Measurements from ENCODE around the gene GMPR.

GMPR gene

DNA sequence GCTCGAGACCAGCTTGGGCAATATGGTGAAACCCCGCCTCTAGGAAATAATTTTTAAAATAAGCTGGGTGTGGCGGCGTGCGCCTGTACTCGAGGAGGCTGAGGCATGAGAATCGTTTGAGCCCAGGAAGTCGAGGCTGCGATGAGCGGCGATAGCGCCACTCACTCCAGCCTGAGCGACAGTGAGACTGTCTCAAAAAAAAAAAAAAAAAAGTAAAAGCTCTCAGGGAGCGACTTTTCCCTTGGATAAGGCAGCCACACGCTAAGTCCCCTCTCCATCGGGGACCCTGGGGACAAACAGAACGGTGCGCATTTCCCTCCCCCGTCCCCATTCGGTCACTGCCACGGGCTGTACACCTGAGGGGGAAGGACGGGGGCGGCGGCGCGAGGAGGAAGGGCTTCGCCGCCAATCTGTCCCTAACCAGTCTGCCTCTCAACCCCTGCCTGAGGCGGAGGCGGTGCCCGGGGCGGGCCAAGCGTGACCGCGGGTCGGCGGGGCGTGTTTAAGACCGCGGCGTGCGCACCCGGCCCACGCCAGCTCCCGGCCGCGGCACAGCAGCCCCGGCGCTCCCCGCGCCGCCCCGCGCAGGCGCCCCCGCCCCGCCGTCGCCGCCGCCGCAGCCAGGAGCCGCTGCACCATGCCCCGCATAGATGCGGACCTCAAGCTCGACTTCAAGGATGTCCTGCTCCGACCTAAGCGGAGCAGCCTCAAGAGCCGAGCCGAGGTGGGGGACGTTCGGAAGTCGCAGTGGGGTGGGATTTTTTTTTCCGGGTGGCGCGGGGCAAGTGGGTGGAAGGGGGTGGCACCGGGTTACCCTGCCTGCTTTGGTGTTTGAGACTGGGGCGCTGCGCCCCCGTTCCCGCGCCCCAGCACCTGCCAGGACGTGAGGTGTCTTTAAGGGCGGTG, at the start of gene GMPR:
TSS of gene GMPR (plus strand) at position 531 of the 906 bp plus-strand sequence. CDS start at position 638, 107 bp downstream.
- peak; percentile 46 to 66 for DNase-seq (ENCODE audit: low read depth in 2 of 2)

DNA sequence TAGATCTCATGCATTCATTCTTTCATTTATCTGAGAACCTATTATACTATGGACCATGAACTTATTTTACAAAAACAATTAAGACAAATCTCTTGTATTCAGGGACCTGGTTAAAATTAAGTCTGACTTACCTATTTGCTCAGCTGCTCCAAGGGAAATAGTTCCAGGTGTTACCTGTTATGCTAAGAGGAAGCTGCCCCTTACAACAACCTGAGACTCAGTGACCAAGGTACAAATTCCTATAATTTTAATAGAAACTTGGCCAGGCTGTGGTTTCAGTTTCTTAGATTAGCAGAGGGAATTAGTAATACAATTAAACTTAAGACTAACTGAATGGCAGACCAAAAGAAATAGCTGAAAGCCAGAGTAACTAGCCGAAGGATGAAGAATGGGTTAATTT, 48.2 kb upstream of the GMPR start:
- no peak for DNase-seq (ENCODE audit: low read depth in 2 of 2)

DNA sequence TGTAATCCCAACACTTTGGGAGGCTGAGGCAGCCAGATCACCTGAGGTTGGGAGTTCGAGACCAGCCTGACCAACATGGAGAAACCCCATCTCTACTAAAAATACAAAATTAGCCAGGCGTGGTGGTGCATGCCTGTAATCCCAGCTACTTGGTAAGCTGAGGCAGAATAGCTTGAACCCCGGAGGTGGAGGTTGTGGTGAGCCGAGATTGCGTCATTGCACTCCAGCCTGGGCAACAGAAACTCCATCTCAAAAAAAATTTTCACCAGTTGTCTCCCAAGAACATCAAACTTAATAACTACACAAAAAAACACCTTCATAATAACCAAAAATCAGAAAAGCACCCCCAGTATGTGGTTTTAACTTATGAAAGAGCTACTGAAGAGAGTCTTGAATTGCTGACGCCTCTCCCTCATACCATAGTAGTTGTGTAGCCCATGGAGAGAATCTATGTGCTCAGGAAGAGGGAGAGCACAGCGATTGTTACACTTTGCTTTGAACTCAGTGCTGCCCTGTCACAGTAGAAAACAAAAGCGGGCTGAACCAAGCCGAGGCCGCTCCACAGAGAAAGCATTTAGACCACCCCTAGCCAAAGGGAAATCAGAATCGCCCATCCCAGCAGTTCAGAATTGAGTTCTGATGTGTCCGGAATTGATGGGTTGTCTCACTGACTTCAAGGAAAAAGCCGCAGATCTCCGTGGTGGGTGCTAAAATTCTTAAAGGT, 42.0 kb upstream of the GMPR start:
- DNase-seq (ENCODE audit: low read depth in 2 of 2), result no peak

DNA sequence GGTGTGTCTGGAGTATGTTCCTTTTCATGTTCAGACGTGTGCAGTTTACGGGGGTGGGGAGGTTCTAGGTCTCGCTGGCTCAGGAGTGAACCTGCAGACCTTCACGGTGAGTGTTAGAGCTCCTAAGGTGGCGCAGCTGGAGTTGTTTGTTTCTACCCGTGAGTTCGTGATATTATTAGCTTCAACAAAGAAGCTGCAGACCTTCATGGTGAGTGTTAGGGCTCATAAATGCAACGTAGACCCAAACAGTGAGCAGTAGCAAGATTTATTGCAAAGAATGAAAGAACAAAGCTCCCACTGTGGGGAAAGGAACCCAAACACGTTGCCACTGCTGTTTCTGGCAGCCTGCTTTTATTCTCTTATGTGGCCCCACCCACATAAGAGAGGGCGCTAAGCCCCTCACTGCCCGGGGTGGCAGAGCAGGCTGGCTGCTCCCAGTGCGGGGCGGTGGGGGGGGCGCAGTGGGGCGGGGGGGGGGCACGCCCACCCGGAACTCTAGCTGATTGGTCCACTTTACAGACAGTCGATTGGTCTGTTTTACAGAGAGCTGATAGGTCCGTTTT, 41.3 kb upstream of the GMPR start:
- no peak for DNase-seq (ENCODE audit: low read depth in 2 of 2)

DNA sequence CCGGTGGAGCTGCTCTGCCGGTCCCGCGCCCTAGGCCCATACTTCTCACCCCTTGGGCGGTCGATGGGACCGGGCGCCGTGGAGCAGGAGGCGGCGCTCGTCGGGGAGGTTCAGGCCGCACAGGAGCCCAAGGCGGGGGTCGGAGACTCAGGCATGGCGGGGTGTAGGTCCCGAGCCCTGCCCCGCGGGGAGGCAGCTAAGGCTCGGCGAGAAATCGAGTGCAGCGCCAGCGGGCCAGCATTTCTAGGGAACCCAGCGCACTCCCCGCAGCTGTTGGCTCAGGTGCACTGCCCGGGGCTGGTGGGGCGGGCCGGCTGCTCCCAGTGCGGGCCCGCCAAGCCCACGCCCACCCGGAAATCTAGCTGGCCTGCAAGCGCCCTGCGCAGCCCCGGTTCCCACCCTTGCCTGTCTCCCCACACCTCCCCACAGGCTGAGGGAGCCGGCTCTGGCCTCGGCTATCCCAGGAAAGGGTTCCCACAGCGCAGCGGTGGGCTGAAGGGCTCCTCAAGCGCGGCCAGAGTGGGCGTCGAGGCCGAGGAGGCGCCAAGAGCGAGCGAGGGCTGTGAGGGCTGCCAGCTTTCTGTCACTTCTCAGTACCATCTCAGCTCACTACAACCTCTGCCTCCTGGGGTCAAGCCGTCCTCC, 40.2 kb upstream of the GMPR start:
- no peak for DNase-seq (ENCODE audit: low read depth in 2 of 2)

DNA sequence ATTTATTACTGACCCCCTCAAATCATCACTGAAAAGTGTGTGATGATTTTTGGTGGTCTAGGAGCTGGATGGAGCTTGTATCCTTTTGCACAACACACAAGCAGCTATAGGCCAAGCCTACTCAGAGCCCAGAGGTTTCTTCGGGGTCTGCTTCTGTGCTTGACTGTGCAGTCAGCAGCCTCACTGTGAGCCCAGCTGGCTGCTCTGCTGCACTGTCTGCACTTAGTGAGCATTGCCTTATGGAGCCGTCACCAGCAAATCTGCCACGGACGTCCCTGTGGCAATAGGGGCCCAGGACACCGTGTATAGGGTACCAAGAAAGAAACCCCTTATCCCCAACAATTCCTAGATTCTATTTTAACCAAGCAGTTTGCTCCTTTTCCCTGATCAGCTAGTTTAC, 38.6 kb upstream of the GMPR start:
- no peak for DNase-seq (ENCODE audit: low read depth in 2 of 2)

DNA sequence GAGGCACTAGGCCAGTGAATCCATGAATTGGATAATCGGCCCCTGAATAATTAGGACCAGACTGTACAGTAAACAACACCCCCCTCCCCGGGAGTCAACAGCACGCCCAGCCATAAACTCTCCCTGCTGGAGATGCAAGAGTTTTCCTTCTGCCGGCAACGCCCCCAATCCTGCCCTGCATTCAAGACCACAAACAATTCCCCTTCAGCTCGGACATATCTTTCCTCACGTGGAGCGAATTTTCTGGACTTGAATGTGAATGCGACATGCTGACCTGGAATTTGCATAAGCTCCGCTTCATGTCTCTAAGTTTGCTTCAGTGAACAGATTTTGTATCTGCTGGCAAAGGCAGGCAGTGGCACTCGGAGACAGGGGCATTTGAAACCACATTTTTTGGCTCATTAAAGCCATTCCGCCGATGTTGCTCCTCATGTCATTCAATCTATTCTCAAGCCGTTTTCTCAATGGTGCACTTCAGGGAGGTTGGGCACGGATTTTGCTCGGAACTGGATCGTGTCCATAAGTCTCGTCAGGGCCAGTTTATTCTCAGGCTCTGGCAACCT, 38.0 kb upstream of the GMPR start:
- no peak for DNase-seq (ENCODE audit: low read depth in 2 of 2)

DNA sequence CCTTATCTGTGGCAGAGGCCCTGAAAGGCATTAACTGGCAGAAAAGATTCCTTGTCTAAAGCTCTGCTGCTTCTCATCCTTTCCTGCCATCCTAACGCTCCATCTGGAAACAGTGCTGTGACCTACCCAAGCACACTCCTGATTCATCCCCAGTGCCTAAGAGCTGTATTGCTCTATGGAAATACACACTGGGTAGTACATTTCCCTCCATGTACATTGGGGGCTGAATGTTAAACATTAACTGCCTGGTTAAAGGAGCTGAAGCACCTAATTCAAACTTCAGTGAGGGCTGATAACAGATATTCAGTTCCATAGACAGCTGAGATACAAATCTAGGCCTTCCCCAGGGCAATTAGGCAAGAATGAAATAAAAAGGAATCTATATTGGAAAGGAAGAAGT, 36.7 kb upstream of the GMPR start:
- no peak for DNase-seq (ENCODE audit: low read depth in 2 of 2)

DNA sequence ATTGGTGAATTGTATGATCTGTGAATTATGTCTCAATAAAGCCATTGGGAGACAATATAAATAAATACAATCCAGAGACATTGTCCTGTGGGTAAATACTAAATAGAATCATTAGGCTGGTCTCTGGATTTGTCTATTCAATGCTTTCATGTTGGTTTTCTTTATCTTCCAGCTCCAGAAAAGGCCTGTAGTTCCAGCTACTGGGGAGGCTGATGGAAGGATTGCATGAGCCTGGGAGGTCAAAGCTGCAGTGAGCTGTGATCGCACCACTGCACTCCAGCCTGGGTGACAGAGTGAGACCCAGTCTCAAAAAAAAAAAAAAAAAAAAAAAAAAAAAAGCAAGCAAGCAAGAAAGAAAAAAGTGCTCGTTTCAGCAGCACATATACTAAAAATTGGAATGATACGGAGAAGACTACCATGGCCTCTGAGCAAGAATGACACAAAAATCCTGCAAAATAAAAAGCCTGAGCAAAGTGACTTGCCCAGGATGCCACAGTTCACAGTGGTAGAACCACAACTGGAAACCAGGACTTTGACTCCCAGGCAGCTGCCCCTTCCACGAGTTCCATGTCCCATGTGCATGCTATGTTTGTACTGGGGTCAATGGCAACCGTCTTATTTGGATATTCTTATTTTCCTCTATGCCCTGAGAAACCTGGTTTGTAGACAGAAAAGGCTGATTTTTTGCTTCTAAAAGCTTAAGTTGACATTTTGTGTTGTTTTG, 33.6 kb upstream of the GMPR start:
- DNase-seq (ENCODE audit: low read depth in 2 of 2), result no peak

DNA sequence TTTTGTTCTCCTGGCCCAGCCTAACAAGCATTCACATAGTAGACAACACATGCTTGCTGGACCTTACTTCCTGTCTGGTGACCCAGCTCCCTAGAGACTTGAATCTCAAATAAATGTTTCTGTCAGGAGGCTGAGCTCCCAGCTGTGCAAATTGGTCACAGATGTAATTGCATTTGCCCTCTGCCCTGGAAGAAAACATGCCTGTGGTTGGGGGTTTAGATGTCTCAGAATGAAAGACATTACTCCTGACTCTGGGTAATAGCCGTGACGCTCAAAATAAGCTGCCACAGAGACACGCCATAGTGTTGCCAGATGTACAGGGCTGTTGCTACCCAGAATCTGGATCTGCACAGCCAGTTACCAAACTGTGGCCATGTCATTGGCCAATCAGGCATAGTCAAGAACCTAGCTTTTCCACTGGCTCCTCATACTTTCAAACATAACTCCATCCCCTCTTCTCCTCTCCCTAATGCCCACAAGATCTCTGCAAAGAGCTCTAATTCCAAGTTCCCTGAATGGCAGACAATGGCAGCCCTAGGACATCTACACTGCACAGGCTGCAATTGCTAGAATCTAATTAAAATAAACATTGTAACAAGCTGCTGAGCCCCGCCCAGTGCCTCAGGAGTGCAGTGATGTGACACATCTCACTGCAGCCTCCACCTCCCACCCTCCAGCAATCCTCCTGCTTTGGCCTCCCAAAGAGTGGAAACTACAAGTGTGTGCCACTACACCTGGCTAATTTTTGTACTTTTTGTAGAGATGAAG, 32.8 kb upstream of the GMPR start:
- DNase-seq (ENCODE audit: low read depth in 2 of 2), result no peak

DNA sequence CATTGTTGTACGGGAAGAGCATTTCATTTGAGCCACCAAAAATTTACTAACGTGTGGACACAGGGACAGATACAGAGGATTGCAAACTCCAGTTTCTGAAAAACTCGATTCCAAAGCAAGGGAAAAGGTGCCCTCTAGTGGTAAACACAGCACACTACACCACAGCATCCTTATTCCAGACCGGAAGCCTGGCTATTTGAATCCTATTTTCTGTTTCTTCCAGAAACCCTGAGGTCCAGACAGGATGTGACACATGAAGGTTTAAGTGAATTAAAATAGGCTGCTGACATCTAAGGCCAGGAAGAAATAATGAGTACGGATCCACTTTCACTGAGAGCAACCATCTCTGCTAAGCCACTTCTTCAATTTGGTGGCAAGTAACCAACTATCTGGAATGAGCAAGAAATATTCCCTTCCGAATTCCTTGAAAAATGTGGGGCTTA, 31.8 kb upstream of the GMPR start:
- DNase-seq (ENCODE audit: low read depth in 2 of 2), result peak in 1 of 2 donors; percentile 29

DNA sequence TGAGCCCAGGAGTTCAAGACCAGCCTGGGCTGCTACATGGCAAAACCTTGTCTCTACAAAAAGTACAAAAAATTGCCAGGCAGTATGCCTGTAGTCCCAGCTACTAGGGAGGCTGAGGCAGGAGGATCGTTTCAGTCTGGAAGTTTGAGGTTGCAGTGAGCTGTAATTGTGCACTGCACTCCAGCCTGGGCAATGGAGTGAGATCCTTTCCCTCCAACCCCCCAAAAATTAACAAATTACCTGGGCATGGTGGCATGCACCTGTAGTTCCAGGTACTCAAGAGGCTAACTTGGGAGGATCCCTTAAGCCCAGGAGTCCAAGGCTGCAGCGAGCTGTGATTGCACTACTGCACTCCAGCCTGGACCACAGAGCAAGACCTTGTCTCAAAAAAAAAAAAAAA, 29.4 kb upstream of the GMPR start:
- no peak for DNase-seq (ENCODE audit: low read depth in 2 of 2)

DNA sequence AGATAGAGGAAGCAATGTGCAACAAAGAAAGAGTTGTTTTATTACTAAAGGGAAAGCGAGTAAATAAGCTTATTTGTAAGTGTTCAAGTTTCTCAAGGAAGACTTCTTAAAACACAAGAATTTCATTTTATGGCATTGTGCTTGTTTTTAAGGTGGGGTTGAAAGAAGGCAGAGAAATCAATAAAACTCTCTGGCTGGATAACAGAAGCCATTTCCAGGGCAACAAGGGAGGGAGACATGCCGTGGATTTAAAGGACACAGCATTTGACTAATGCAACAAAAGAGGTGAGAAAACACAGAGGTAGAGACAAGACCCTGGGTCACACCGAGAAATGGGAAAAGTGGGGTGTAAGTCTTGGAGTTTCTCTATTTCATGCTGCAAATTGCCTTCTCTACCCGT, 28.8 kb upstream of the GMPR start:
- DNase-seq (ENCODE audit: low read depth in 2 of 2), result no peak

DNA sequence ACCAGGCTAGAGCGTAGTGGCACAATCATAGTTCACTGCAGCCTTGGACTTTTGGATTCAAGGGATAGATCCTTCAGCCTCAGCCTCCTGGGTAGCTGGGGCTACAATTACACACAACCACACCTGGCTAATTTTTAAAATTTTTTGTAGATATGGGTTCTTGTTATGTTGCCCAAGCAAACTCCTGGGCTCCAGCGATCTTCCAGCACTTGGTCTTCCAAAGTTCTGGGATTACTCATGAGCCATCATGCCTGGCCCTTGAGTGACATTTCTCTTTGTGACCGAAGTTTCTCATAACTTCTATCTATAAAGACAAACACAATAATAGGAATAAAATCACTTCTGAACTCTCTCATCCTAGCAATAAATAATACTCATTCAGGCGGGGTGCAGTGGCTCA, 26.1 kb upstream of the GMPR start:
- DNase-seq (ENCODE audit: low read depth in 2 of 2), result no peak

DNA sequence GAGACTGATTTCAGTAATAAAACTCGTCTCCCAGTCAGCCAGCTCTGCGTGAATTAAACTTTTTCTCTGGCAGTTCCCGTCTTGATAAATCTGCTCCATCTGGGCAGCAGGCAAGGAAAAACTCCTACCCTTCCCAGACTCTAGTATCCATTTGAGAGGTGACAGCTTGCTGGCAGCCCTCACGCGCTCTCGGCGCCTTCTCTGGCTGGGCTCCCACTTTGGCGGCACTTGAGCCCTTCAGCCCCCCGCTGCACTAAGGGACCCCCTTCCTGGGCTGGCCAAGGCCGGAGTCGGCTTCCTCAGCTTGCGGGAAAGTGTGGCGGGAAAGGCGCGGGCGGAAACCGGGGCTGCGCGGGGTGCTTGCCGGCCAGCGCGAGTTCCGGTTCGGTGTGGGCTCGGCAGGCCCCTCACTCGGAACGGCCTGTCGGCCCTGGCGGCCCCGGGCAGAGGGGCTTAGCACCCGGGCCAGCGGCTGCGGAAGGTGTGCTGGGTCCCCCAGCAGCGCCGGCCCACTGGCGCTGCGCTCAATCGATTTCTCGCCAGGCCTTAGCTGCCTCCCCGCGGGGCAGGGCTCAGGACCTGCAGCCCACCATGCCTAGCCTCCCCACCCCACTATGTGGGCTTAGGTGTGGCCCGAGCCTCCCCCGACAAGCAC, 21.8 kb upstream of the GMPR start:
- DNase-seq (ENCODE audit: low read depth in 2 of 2), result no peak

DNA sequence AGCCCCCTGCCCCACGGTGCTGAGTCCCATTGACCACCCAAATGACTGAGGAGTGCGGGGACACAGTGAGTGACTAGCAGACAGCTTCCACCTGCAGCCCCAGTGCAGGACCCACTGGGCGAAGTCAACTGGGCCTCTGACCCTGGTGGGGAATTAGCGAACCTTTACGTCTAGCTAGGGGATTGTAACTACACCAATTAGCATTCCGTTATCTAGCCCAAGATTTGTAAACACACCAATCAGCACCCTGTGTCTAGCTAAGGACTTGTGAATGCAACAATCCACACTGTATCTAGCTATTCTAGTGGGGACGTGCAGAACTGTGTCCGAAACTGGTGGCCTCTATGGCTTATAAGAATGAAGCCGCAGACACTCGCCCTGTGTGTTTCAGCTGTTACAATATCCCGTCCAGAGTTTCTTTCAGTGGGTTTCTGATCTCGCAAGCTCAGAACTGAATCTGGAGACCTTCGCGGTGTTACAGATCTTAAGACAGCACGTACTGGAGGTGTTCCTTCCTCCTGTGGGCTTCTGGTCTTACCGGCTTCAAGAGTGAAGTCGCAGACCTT, 21.1 kb upstream of the GMPR start:
- DNase-seq (ENCODE audit: low read depth in 2 of 2), result no peak

DNA sequence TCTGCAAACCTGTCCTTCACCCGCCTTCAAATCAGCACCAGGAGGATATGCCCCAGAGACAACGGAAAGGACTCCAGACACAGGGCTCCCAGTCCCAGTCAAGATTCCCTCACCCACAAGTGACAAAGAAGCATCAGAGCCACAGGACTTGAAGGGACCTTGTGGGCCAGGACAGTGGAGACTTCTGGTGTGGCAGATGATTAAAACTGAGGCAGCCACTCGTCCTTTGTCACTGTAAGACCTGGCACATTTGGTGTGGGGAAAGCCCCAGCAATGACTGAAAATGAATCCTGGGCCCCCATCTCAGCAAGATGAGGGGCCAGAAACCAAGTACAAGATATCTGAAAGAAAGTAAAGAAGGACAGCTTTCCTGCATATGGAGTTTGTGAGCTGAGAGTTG, 15.6 kb upstream of the GMPR start:
- DNase-seq (ENCODE audit: low read depth in 2 of 2), result no peak

DNA sequence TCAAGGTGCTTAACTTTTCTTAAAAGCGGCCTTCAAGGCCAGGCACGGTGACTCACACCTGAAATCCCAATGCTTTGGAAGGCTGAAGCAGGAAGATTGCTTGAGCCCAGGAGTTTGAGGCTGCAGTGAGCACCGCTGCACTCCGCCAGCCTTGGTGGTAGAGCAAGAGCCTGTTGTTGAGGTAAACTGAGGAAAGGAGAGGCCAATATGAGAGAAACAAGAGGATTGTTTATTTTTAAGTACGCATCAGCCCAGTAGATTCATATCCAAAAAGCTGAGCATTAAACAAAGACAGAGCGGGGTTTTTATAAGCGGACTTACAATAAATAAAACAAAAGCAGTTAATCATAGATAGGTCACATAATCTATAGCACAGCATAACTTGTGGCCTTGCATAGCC, 15.0 kb upstream of the GMPR start:
- no peak for DNase-seq (ENCODE audit: low read depth in 2 of 2)

DNA sequence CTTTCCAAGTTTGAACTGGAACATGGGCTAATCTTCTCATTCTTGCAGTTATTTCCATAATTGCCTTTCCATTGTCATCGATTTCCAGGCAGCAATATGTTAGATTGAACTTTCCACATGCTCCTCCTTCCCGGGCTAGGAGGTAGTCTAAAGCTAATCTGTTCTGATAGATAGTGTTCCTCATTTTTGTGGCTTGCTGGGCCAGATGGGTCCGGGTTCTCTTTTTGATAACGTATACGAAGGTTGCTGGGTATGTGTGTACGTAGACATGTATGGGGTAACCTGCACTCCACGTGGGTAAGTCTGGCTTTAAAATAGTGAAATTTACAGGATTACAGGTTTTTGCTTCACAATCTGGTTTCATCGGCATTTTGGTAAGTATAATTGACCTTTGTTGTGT, 14.0 kb upstream of the GMPR start:
- DNase-seq (ENCODE audit: low read depth in 2 of 2), result no peak

Measured in stimulated activated CD4-positive, alpha-beta T cell treated with anti-CD3 and anti-CD28 coated beads, Interleukin-1b, Interleukin-23, amount 100 ng/mL, for 4 hours (primary cell).